ENCODE measurements around the gene ROBO1. TPM values are rescaled to one million over a fixed set of nuclear protein-coding genes. Genes with fewer than 3 reads are reported as not detected.

The ROBO1 gene
- total RNA-seq, 4 donors from 2014 or later, result 12.3 to 112 (median 27.1) TPM

GRCh38 chr3:78785004-78785403 is 982.8 kb downstream of the ROBO1 start:
- Histone ChIP-seq H3K4me3 (no peak overlapping the region), H3K4me1 (no peaks in the 10 kb centered on the region), H3K36me3 (no peaks in the 10 kb centered on the region), H3K27ac (no peak overlapping the region), H3K27me3 (no peaks in the 10 kb centered on the region), H3K9me3 (no peaks in the 10 kb centered on the region)
- intact Hi-C loops (cut with DNase I; ENCODE audit: low total_unique reads), result no loop called here
- TF ChIP-seq CTCF (IDR thresholded peaks at IDR 0.05) (no peak), POLR2A (IDR thresholded peaks at IDR 0.05) (no peak)
- DNase-seq, result no peak

- no peaks in the 10 kb centered on the region for H3K27me3 ChIP-seq
- no peak overlapping the region for H3K4me3 ChIP-seq
- TF ChIP-seq POLR2A (IDR thresholded peaks at IDR 0.05) (no peak), CTCF (IDR thresholded peaks at IDR 0.05) (no peak)
- no peak for DNase-seq
- no peaks in the 10 kb centered on the region for H3K9me3 ChIP-seq
- H3K4me1 ChIP-seq, result no peaks in the 10 kb centered on the region
- intact Hi-C loops (cut with DNase I; ENCODE audit: low total_unique reads), result no loop called here
- H3K36me3 ChIP-seq, result no peaks in the 10 kb centered on the region
- no peak overlapping the region for H3K27ac ChIP-seq
Measured at GRCh38 chr3:78781351-78781750, 986.4 kb downstream of the ROBO1 start.

GRCh38 chr3:78765671-78766485 is 1001.9 kb downstream of the ROBO1 start:
- intact Hi-C loops (cut with DNase I; ENCODE audit: low total_unique reads), result no loop called here
- Histone ChIP-seq H3K9me3 (no peaks in the 10 kb centered on the region), H3K4me3 (no peak overlapping the region), H3K27ac (no peak overlapping the region), H3K27me3 (no peaks in the 10 kb centered on the region), H3K4me1 (no peaks in the 10 kb centered on the region), H3K36me3 (no peaks in the 10 kb centered on the region)
- TF ChIP-seq POLR2A (IDR thresholded peaks at IDR 0.05) (no peak), CTCF (IDR thresholded peaks at IDR 0.05) (no peak)
- DNase-seq, result no peak

- Histone ChIP-seq H3K9me3 (no peaks in the 10 kb centered on the region), H3K27ac (no peak overlapping the region), H3K36me3 (no peaks in the 10 kb centered on the region), H3K27me3 (no peaks in the 10 kb centered on the region), H3K4me3 (no peak overlapping the region), H3K4me1 (no peaks in the 10 kb centered on the region)
- DNase-seq, result no peak
- TF ChIP-seq POLR2A (IDR thresholded peaks at IDR 0.05) (no peak), CTCF (IDR thresholded peaks at IDR 0.05) (no peak)
- intact Hi-C loops (cut with DNase I; ENCODE audit: low total_unique reads), result no loop called here
Measured at GRCh38 chr3:78764634-78765033, 1003.2 kb downstream of the ROBO1 start.

GRCh38 chr3:78762121-78762520 is 1005.7 kb downstream of the ROBO1 start:
- Histone ChIP-seq H3K27ac (no peak overlapping the region), H3K36me3 (no peaks in the 10 kb centered on the region), H3K4me3 (no peak overlapping the region), H3K4me1 (no peaks in the 10 kb centered on the region), H3K9me3 (no peaks in the 10 kb centered on the region), H3K27me3 (no peaks in the 10 kb centered on the region)
- no peak for DNase-seq
- TF ChIP-seq POLR2A (IDR thresholded peaks at IDR 0.05) (no peak), CTCF (IDR thresholded peaks at IDR 0.05) (no peak)
- intact Hi-C loops (cut with DNase I; ENCODE audit: low total_unique reads), result no loop called here
